HG03521 (cell line): ENCODE data around the gene TLN1.

Experiments
- ATAC-seq: cut with Tn5 transposase; IDR thresholded peaks from one replicate; pipeline ENCODE4 v1.9.1; 2021; ENCODE audit warnings: mild to moderate bottlenecking, moderate library complexity; ENCODE audit not compliant: unreplicated experiment

Gene TLN1

DNA sequence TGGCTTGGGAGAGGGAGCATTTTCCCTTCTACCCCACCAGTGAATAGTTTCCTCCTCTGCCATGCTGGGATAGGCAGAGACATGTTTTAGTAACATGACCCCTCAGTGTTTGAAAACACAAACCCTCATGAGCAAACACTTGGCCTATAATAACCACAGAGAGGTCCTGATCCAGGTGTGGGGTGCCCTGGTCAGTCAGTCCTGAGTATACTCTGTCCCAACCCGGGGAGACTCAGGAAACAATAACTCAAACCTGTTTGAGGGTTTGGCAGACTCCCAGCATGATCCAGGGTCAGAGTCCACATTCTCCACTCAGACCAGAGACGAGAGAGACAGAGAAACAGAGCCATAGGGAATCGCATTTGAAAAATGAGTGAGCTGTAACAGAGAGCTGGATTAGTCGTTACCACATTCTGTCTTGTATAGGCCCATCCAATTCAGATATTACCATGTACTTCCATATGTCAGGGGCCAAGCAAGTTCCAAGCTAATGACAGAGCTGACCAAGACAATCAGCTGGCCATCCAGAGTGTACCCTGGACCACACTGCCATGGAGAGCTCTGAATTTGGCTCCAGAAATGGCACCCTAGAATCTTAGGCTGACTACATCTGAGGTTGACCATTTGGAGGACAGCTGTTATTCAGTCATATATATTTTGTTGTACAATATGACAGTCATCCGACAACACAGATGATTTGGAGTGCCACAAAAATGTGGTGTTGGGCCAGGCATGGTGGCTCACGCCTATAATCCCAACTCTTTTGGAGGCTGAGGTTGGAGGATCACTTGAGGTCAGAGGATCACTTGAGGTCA is 62.5 kb downstream of the TLN1 start:
- no peak for ATAC-seq

DNA sequence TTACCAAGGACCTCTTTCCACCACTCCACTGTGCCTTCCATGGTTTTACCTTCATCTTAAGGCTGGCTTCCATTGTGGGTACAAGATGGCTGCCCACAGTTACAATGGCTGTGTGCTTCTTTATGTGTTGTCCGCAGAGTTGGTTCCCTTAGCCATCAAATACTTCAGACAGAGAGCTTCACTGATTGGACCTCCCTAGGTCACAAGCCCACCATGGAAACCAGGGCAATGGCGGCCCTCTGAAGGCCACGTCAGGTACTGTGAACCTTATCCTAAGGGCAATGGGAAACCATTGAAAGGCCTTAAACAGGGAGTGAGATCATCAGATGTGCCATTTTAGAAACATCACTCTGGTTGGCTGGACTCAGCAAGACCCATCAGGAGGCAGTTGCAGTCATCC is 64.1 kb downstream of the TLN1 start:
- ATAC-seq, result no peak

DNA sequence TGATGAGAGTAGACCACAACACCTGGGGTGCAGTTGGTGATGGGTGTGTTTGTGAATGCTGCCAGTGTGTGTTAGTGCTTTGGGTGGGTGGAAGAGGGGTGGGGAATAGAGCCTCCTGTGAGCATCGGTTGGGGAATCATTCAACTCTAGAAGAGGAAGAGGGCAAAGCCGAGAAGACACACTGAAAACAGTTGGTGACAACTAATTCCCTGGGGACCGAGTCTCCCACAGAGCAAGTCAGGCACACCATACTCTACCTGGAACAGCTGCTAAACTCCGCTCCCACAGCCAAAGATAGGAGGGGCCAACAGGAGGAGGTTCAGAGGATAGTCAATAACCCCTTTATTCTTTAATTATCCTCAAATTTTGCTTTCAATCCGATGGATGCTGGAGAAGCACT is 65.4 kb downstream of the TLN1 start:
- no peak for ATAC-seq

DNA sequence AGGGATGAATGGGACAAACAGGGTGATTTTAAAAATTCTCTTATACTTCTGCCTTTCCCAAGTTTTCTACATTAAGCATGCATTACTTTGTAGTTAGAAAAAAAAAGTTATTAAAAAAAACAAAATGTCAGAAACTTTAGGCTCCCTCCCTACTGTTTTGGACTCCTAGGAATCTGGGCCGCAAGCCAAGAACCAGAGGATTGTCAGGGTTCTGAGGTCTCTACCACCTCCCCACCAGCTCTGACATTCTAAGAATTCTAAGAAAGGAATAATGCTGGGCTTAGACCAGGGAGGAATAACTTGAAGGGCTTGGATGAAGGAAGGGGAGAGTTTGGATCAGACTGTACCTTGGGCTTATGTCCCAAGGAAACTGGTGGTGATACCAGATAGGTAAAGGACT is 66.0 kb downstream of the TLN1 start:
- ATAC-seq, result no peak

DNA sequence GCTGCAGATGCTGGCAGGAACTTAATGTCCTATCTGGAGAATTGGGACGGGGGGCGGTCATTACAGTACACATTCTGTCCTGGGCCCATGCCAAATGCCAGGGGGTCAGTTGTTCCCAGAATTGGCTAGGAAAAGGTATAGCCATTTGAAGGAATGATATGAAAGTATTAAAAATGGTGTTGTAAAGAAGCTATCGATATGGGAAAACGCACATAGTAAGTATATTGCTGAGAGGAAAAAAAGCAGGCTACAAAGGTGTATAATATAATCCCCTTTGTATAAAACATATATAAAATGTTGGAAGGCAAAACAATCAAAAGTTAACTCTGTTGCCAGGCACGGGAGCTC is 66.5 kb downstream of the TLN1 start:
- no peak for ATAC-seq

DNA sequence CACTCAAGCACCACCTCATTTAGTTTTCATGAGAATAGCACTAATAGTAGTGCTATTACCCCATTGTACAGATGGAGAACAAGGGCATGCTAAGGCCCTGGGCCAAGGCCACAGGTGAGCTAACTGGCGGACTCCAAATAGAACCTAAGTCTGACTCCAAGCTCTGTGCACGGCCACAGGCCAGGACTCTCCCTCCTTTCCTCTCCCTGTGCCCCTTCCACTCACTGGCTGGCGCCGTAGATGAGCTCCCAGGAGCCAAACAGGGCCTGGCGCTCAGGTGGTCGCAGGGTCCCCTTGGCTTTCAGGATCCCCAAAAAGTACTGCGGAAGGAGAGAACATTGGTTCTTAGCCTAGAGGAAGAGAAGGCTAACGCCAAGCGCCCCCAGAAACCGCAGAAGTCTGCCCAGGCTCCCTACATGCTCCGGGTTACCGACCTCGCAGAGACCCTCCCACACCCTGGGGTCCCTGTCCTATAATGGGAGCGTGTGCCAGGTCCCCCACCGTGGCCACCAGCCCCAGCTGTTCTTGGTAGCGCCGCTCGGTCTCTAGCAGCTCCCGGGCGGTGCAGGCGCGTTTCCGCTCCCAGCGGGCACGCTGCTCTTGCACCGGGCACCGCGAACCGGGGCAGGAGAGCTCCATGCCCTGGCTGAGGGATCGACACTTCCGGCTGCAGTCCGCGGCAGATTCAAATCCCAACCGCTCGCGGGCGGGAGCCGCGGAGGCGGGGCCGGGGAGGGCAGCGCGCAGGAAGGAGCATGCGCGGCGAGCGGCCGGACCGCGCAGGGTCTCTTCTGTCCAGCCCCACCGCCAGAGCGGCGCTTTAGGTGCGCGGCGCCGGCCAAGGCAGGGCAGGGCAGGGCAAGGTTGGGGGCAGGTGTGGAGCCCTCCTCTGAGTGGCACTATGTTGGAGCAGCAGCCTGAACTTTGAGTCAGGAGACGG is 67.2 kb downstream of the TLN1 start, which contains the start of gene ARHGEF39:
Gene ARHGEF39, minus strand, starts transcription at position 665 of the 940 bp plus-strand sequence. Its CDS starts 26 bp downstream, at position 639.
- peak; percentile 60 for ATAC-seq

DNA sequence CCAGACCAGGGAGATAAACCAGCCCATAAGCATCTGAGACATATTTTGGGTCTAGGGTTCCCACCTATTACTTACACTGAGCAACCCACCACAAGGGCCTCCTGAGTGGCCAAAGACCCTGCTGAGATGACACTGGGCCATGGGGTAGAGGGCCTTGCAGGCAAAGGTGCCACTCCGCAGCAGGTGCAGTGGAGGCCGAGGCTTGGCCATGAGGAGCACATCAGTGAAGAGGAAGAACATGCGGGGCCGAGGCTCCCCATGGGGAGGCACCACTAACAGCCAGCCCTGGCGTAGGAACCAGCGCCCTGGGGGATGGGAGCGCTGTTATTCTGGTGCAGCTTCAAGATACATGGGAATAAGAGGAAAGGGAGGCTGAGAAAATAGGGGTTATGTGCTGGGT is 69.6 kb downstream of the TLN1 start:
- no peak for ATAC-seq

DNA sequence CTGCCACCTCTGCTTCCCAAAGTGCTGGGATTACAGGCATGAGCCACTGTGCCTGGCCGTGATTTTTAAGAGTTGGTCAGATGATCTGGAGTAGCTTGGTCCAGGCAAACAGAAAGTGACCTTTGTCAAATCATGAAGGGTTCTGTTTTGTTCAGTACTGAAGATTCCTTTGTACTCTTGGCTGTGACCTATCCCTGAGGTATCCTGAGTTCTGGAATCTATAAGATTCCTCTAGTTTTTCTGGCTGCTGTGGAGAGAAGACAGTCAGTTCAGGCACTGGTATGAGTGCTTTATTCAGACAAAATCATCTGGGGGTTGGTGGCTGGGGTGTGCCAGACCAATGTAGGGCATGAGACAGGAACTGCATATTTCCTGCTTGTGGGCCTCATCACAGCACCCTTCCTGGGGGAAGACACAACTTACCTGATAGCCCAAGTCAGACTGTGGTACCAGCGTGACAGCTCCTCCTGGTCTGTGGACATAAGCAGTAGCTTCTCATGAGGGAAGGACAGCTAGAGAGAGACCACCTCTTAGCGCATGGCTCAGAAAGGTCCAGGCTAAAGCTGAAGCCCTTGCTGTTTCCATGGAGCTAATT is 70.1 kb downstream of the TLN1 start:
- no peak for ATAC-seq

DNA sequence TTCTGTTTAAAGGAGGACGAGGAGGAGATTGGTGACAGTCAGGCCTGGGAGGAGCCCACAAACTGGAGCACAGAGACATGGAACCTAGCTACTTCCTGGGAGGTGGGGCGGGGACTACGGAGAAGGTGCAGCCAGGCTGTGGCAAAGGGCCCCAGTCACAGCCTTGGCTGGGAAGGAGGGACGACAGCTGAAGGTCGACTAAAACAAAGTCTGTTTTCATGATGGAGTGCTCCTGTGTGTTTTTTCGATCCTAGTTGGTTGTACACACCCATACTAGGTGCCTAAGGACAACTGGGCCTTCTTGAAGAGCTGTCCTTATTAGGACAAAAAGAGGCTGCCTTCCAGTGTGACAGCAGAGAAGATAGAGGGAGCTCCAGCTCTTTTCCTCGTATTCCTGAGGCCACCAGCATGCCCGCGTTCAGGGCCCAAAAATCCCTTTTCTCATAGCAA is 71.0 kb downstream of the TLN1 start:
- no peak for ATAC-seq

DNA sequence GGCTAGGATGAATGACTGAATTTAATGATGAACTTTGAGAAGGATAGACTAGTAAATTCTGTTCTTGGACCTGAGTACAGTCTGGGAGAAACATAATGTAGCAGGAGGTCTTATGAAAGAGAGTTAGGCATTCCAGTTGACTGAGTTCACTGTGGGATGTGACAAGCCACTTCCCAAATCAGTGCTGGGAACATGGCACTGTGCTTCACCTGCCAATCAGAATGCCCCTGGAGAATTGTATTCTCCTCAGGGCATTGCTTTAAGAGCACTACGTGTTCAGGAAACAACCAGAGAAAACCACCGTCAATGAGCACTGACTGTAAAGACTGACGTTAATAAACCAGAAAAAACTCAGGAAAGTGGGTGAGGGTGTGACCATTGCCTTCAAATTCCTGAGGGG is 72.7 kb downstream of the TLN1 start:
- ATAC-seq, result no peak

DNA sequence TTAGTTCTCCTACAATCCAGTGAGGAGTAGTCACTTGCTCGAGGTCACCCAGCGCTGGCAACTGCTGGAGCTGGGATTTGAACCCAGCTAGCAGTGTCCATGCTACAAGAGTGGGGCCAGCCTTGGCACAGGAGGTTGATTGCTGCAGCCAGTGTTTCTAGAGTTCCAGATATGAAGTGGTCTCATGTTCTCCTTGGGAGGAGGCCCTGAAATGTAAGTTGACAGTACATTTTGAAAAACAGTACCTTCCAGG is 73.1 kb downstream of the TLN1 start:
- no peak for ATAC-seq

DNA sequence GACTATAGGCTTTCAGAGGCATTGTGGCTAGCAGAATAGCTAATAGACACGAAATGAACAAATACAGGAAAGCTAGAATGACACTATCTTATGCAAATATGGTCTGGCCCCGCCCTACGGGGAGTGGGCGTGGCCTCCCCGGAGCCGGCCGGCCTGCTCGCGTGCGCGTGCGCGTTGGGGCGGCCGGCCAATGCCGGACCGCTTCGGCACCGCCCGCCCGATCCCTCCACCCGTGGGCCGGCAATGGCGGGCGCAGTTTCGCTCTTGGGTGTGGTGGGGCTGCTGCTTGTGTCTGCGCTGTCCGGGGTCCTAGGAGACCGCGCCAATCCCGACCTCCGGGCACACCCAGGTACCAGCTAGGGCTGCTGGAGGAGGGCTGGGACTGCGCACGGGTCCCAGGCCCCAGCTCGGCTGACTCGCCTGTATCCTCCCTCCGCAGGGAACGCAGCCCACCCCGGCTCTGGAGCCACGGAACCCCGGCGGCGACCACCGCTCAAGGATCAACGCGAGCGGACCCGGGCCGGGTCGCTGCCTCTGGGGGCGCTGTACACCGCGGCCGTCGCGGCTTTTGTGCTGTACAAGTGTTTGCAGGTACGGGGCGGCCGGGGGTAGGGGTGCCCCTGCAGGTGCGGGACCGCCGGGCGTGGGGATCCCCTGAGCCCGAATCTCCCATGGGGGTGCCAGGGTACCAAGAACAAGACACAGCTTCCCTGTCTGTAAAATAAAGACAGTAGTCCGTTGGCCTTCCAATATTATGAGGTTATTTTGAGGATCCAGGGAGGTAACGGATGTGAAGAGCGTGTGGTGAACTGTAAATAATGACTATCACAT is 73.6 kb downstream of the TLN1 start, which contains the start of gene CCDC107:
Gene CCDC107, plus strand, starts transcription at position 156 of the 831 bp plus-strand sequence. Its CDS starts 88 bp downstream, at position 244.
- ATAC-seq, result peak; percentile 71

DNA sequence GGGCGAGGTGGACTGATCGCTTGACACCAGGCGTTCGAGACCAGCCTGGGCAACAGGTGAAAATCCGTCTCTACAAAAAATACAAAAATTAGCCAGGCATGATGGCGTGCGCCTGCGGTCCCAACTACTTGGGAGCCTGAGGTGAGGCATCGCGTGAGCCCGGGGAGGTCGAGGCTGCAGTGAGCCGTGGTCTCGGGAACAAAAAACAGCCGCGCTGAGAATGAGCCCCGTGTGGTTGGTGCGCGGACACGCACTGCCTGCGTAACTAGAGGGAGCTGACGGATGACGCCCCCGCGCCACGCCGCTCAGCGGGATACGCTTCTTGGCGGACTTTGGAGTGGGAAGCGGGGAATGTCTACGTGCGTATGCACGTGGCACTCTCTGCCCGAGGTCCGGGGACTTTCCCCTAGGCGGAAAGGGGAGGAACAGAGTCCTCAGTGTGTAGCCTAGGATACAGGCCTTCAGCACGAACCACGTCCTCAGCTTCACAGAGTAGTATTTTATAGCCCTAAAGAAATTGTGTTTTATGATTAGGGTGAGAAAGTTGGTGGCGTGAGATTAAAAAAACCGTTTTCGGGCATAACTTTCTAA is 74.4 kb downstream of the TLN1 start, which contains the start of gene RMRP:
Gene RMRP, minus strand, starts transcription at position 474 of the 591 bp plus-strand sequence.
- ATAC-seq, result peak; percentile 76

DNA sequence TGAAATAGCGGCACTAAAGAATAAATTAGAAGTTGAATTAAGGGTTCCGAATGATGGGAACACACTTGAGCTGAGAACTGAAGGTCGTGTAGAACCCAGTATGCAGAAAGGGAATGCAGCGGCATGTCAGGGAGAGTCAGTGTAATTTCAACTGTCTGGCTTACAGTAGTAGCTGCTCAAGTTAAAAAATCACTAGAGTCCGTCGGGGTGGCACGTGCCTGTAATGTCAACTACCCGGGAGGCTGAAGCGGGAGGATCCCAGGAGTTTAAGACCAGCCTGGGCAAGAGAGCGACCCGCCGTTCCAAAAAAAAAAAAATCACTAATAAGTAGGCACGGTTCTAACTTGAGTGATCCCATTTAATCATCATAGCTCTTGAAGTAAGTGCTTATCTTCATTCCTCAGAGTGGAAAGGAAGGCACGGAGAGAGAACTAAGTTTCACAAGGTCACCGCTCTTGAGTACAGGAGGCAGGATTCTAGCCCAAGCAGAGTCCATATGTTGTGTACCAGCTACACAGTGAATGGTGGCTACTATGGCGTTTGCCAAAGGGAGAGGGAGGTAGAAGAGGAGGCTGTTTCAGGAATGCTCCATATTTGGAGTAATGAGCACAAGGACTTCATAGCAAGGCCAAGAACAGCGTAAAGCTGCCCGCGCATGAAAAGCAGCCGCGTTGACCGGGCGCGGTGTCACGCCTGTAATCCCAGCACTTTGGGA is 75.0 kb downstream of the TLN1 start:
- ATAC-seq, result no peak

DNA sequence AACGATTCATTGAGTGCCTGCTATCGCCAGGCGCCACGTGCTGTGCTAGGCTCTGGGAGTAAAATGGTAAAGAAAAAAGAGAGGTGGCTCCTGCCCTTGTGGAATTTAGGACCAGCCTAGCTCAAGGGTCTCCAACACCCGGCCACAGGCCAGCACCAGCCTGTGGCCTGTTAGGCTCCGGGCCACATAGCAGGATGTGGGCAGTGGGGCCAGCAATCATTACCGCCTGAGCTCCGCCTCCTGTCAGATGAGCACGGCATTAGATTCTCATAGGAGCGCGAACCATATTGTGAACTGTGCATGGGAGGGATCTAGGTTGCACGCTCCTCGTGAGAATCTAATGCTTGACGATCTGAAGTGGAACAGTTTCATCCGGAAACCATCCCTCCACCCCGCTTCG is 75.6 kb downstream of the TLN1 start:
- no peak for ATAC-seq

DNA sequence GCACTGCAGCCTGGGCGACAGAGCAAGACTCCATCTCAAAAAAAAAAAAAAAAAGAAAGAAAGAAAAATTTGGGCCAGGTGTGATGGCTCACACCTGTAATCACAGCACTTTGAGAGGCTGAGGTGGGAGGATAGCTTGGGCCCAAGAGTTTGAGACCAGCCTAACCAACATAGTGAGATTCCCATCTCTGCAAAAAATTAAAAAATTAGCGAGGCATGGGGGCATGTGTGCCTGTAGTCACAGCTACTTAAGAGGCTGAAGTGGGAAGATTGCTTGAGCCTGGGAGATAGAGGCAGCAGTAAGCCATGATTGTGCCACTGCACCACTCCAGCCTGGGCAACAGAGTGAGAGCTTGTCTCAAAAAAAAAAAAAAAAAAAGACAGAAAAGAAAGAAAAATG is 78.4 kb downstream of the TLN1 start:
- no peak for ATAC-seq

DNA sequence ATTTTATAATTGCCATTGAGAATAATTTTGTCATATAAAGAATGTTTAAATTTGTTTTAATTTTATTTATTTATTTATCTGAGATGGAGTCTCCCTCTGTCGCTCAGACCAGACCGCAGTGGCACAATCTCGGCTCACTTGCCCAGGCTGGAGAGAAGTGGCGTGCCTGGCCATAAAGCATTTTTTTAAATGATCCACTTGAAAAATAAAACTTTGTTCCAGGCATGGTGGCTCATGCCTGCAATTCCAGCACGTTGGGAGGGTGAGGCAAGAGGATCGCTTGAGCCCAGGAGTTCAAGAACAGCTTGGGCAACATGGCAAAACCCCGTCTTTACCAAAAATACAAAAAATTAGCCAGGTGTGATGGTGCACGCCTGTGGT is 79.2 kb downstream of the TLN1 start:
- ATAC-seq, result no peak

DNA sequence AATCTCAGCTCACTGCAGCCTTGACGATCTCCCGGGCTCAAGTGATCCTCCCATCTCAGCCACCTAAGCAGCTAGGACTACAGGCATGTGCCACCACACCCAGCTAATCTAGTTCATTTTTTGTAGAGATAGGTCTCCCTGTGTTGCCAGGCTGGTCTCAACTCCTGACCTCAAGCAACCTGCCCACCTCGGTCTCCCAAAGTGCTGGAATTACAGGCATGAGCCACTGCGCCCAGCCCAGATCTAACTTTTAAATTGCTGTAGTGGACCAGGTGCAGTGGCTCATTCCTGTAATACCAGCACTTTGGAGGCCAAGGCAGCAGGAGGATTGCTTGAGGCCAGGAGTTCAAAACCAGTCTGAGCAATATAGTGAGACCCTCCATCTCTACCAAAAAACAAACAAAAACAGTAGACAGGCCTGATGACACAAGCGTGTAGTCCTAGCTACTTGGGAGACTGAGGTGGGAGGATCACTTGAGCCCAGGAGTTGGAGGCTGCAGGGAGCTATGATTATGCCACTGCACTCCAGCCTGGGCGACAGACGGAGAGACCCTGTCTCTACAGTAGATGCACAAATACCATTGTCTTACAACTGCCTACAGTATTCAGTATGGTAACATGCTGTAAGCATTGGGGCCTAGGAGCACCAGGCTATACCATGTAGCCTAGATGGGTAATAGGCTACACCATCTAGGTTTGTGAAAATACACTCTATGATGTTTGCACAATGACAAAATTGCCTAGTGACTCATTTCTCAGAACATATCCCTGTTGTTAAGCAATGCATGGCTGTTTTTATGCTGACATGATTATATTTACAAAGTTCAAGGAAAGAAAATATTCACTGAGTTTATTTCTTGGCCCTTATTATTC is 79.8 kb downstream of the TLN1 start:
- no peak for ATAC-seq
